HG02588 (cell line): ENCODE results near the gene SENP1.
"Not testable (repeated sequence)": the region's sequence is repeated elsewhere in the genome, so short reads cannot be mapped to it uniquely, and the experiment has no call there.

Source experiments
- ATAC-seq: cut with Tn5 transposase; IDR thresholded peaks from one replicate; pipeline ENCODE4 v1.9.1; 2021; ENCODE audit warnings: mild to moderate bottlenecking, moderate library complexity; ENCODE audit not compliant: unreplicated experiment

The SENP1 gene

DNA sequence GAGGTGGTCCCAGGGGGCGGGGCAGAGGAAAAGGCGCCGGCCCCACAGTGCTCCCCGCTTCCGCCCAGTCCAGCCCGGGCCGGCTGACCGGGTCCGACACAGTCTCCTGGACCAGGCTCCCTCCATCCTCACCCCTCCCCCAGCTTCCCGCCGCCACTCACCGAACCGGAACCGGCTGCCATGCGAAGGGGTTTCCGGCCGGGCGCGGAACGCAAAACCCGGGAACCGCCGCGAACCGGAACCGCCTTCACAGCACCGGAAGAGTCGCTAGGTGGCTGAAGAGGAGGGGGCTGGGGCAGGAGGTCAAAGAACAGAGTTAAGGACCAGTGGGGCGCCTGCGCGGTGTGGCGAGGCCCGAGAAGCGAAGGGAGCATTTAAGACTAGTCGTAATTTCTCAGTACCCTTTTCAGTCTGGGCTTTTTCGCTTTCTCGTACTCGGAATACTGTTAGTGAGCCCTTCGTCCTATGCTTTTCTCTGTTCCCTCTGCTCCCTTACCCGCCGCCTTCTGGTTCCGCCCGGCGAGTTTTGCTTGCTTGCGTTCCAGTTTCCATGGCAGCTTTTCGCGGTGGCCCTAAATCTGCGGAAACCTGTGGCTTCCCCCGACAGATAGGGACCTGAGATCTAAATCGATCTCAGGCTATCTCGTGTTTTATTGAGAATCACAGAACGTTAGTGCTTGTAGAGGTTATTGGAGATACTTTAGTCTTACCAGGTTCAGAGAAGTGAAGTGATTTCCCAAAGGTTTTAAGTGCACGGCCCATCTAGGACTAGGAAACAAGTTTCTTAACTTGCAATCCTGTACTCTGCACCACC is at the start of gene SENP1:
Gene SENP1 (minus strand): TSS at position 213 of the 814 bp plus-strand sequence. CDS start 4,607 bp downstream, outside the sequence.
- peak; percentile 74 for ATAC-seq

- ATAC-seq: no peak
Measured at GRCh38 chr12:48151103-48151771, 45.4 kb upstream of the SENP1 start.

- no peak for ATAC-seq
Measured at GRCh38 chr12:48145981-48146380, 40.1 kb upstream of the SENP1 start.

GRCh38 chr12:48143898-48144297 is 38.0 kb upstream of the SENP1 start:
- no peak for ATAC-seq

- no peak for ATAC-seq
Measured at GRCh38 chr12:48142818-48143674, 37.2 kb upstream of the SENP1 start.

GRCh38 chr12:48135027-48135426 is 29.1 kb upstream of the SENP1 start:
- no peak for ATAC-seq

- ATAC-seq: no peak
Measured at GRCh38 chr12:48132826-48133225, 26.9 kb upstream of the SENP1 start.

- ATAC-seq: no peak
Measured at GRCh38 chr12:48131517-48131916, 25.6 kb upstream of the SENP1 start.

- no peak for ATAC-seq
Measured at GRCh38 chr12:48129376-48129775, 23.5 kb upstream of the SENP1 start.

- ATAC-seq: no peak
Measured at GRCh38 chr12:48128800-48129199, 22.9 kb upstream of the SENP1 start.

DNA sequence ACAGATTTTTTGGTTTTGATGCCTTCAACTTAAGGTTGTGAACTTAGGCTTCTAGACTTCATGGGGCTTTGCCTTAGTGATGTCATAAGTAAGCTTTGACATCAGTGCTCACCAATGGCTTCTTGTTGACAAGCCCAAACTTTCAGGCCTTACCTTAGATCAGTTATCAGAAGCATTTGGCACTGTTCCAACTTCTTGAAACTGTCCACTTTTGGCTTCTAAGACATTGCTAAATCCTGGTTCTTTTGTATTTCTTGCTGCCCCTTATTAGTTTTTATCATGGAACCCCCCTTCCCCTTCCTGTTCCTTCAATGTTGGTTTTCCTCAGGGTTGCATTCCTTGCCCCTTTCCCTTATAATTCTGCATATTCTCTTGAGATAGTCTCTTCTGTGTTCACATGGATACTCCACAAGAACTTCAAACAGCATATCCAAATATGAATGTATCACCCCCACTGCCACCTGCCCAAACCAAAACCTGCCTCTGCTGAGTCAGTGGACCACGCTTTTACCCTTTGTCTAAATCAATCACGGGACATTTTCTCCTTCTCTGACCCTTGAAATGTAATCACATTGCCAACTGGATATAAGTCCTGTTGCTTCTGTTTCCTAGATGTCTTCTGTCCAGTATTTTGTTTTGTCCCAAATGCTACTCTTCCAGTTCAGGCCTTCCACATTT is 21.2 kb upstream of the SENP1 start:
- no peak for ATAC-seq

DNA sequence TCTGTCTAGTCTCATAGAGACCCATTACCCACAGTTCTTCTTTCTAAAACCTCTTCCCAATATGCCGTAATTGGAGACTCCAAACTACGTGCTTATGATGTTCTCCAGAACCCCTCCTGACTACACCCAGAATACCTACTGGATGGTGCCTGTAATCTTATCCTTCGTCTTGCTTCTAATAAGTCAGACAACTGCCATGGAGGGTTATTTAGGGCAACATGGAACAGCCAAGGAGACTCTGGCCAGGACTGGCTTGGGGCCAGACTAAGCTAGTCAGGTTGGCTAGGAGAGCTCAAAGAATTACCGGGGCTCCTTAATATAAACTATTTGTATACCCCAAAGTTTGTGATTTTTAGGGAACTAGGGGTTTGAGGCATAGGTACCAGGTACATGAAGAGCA is 20.1 kb upstream of the SENP1 start:
- no peak for ATAC-seq

DNA sequence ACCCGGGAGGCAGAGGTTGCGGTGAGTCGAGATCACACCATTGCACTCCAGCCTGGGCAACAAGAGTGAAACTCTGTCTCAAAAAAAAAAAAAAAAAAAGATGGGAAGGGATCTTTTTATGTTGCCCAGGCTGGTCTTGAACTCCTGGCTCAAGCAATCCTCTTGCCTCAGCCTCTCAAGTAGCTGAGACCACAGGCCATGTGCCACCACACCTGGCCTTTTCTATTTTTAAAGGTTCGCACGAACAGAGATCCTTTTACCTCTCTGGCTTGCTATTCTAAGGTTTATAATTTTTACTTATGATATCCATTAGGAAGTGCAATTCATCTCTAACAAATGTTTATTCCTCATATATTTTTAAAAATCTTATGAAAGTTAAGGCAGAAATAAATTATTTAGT is 19.7 kb upstream of the SENP1 start:
- not testable (repeated sequence) for ATAC-seq

GRCh38 chr12:48123169-48123568 is 17.3 kb upstream of the SENP1 start:
- no peak for ATAC-seq

GRCh38 chr12:48122065-48122834 is 16.4 kb upstream of the SENP1 start:
- no peak for ATAC-seq

GRCh38 chr12:48121522-48121921 is 15.6 kb upstream of the SENP1 start:
- ATAC-seq: no peak

DNA sequence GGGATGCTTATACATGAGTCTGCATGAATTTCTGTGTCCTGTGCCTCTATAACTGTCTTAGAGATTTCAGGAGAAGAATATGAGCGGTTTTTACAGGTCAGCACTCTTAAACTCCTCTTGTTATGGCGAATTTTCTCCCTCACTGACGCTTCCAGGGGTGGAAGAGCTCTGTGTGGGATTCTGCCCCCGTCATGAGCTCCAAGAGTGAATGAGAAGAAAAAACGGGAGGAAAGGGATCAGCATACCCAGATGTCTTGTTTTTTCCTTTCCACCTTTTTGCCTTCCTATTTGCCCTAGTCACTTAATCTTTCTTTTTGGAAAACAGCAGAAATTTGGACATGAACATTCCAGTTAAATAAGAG is 13.9 kb upstream of the SENP1 start:
- no peak for ATAC-seq

DNA sequence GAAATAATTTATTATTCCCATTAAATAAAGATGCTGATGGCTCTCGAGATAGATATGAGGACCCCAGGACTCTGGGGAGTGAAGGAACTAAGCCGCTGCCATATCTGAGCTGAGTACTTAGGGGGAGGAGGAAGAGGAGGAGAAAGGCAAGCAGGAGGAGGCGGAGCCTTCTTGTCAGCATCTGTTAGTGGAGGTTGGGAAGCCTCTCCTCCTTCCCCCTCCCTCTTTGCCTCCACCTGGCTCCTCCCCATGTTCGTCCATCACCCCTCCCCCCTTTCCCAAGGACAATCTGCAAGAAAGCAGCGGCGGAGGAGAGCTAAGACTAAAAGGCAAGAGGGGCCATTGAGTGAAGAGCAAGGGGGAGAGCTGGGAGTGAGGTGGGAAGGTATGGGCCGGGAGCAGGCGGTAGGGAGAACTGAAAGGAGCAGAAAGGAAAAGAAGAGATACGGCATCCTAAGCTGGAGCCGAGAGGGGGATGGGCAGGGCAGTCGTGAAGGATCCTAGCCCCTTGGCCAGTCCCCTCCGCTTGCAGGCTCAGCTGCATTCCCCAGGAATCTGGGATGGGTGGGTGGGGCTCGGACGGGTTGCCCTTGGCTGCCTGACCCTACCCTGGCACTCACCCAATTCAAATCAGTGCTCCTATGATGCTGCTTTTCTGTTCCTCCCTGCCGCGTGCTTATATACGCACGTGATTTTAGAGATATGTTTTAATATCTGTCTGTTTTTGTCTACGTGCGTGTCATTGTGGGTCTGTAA is 13.4 kb upstream of the SENP1 start, which contains the start of gene PFKM:
Gene PFKM (plus strand): TSS at position 287 of the 756 bp plus-strand sequence. CDS start 3,411 bp downstream, outside the sequence.
- peak; percentile 100 for ATAC-seq

DNA sequence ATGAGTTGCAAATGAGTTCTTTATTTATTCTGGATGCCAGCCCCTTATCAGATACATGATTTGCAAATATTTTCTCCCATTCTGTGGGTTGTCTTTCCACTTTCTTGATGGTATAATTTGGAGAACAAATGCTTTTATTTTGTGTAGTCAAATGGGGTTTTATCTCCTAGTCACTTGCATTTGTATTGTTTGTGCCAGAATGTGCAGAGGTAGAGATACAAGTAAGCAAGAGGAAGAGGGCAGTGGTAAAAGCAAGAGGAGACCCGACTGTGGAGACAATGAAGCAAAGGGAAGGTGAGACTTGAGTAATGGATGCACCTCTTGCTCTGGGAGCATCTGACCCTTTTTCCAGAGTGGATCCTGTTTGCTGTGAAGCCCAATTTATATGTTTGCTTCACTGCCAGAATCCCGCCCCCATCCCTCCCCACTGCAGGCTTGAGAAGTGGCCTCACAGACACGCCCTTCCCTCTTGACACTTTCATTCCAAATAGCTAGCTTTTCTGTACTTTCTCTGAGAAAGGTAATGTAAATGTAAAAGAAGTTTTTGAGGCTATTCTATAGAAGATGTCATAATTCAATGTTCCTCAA is 12.5 kb upstream of the SENP1 start:
- no peak for ATAC-seq
